Stimulated activated CD4-positive, alpha-beta T cell treated with anti-CD3 and anti-CD28 coated beads, Interleukin-15, amount 100 ng/mL, for 1 hour (primary cell): Measurements from ENCODE around the gene CD109.
"Not testable (repeated sequence)": the region's sequence is repeated elsewhere in the genome, so short reads cannot be mapped to it uniquely, and the experiment has no call there.

Experiments
- DNase-seq, 2 donors: peaks; one replicate each; pipeline ENCODE4 v3.0.0-alpha.2; 2020; ENCODE audit warnings: low read depth in 1 of 2, low spot score in 1 of 2

CD109 gene

GRCh38 chr6:73683574-73683973 is 12.4 kb upstream of the CD109 start:
- not testable (repeated sequence) for DNase-seq

GRCh38 chr6:73688351-73688750 is 7.7 kb upstream of the CD109 start:
- DNase-seq, result no peak

- DNase-seq, result no peak
Measured at GRCh38 chr6:73690056-73690455, 5.9 kb upstream of the CD109 start.

- DNase-seq, result no peak
Measured at GRCh38 chr6:73691512-73691911, 4.5 kb upstream of the CD109 start.

- DNase-seq, result no peak
Measured at GRCh38 chr6:73694711-73695411, 1.1 kb upstream of the CD109 start.

- no peak for DNase-seq
Measured at GRCh38 chr6:73696966-73697655, 1.1 kb downstream of the CD109 start.

- DNase-seq, result no peak
Measured at GRCh38 chr6:73699676-73700459, 3.9 kb downstream of the CD109 start.

GRCh38 chr6:73702444-73702843 is 6.4 kb downstream of the CD109 start:
- DNase-seq, result no peak

GRCh38 chr6:73703466-73703865 is 7.5 kb downstream of the CD109 start:
- DNase-seq, result no peak

- no peak for DNase-seq
Measured at GRCh38 chr6:73704260-73704659, 8.3 kb downstream of the CD109 start.

- no peak for DNase-seq
Measured at GRCh38 chr6:73704798-73705197, 8.8 kb downstream of the CD109 start.

- no peak for DNase-seq
Measured at GRCh38 chr6:73706971-73707370, 11.0 kb downstream of the CD109 start.

- no peak for DNase-seq
Measured at GRCh38 chr6:73710470-73710869, 14.5 kb downstream of the CD109 start.

GRCh38 chr6:73710948-73711347 is 14.9 kb downstream of the CD109 start:
- DNase-seq, result no peak

- no peak for DNase-seq
Measured at GRCh38 chr6:73712535-73713173, 16.7 kb downstream of the CD109 start.

- no peak for DNase-seq
Measured at GRCh38 chr6:73713426-73714147, 17.6 kb downstream of the CD109 start.

- DNase-seq, result not testable (repeated sequence)
Measured at GRCh38 chr6:73715111-73715508, 19.1 kb downstream of the CD109 start.

- no peak for DNase-seq
Measured at GRCh38 chr6:73719046-73719445, 23.0 kb downstream of the CD109 start.

GRCh38 chr6:73722318-73723060 is 26.5 kb downstream of the CD109 start:
- no peak for DNase-seq

GRCh38 chr6:73723480-73723879 is 27.5 kb downstream of the CD109 start:
- not testable (repeated sequence) for DNase-seq
